ENCODE measurements around the gene FSTL1.

DNA sequence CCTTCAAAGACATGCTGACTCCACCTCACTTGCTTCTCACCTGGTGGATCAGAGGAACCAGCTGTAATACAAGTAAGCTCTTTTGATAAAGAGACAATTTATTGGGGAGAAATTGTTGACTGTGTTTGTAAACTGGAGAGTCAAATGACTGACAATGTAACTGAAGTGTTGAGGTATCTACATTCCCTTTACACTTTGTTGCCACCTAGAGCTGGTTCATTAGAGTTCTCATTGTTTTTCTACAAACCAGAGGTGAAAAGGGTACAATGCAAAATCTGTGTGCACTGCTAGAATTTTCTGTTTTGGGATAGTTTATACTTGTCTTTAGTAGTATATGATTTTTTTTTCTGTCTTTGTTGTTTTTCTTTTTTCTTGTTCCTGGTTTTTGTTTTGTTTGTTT lies 93.0 kb downstream of the FSTL1 start:
- TF ChIP-seq, protein P1, sequence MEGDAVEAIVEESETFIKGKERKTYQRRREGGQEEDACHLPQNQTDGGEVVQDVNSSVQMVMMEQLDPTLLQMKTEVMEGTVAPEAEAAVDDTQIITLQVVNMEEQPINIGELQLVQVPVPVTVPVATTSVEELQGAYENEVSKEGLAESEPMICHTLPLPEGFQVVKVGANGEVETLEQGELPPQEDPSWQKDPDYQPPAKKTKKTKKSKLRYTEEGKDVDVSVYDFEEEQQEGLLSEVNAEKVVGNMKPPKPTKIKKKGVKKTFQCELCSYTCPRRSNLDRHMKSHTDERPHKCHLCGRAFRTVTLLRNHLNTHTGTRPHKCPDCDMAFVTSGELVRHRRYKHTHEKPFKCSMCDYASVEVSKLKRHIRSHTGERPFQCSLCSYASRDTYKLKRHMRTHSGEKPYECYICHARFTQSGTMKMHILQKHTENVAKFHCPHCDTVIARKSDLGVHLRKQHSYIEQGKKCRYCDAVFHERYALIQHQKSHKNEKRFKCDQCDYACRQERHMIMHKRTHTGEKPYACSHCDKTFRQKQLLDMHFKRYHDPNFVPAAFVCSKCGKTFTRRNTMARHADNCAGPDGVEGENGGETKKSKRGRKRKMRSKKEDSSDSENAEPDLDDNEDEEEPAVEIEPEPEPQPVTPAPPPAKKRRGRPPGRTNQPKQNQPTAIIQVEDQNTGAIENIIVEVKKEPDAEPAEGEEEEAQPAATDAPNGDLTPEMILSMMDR (IDR thresholded peaks at IDR 0.05) = no peak
- no peak for TF ChIP-seq POLR2A (IDR thresholded peaks at IDR 0.05)
